ENCODE results near the gene CD300A. TPM values are rescaled to one million over a fixed set of nuclear protein-coding genes. Genes with fewer than 3 reads are reported as not detected.
"Not testable (repeated sequence)": the region's sequence is repeated elsewhere in the genome, so short reads cannot be mapped to it uniquely, and the experiment has no call there.

CD300A gene
- total RNA-seq, 1 donor from 2014 or later, result not detected

DNA sequence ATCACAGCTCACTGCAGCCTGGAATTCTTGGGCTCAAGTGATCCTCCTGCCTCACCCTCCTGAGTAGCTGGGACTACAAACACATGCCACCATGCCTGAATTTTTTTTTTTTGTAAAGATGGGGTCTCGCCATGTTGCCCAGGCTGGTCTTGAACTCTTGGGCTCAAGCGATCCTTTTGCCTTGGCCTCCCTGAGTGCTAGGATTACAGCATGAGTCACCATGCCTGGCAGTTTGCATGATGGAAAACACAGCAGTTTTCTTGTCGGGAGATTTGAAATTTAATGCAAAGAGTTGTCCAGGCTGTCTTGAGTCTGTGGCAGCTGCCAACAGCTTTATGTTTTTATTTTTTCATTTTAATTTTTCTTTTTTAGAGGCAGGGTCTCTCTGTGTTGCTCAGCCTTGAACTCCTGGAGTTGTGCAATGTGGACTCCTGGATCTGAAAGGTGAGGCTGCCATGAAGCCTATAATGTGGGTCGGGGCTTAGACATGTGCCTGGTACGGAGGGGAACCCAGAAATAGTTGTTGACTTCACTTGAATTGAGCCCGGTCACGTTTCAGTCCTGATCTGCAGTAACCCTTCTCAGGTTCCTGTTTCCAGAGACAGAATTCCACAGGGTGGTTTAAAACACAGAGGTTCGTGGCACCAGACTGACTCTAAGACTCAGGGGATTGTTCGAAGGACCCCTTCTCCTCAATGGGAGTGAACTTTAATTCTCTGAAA lies 18.7 kb downstream of the CD300A start:
- no peaks in the 10 kb centered on the region for H3K36me3 Mint-ChIP-seq (ENCODE audit: low read depth)
- no peak overlapping the region for H3K4me3 Mint-ChIP-seq (ENCODE audit: unreplicated experiment)
- no peaks in the 10 kb centered on the region for H3K9me3 Mint-ChIP-seq (ENCODE audit: low read depth)
- H3K4me1 Mint-ChIP-seq (ENCODE audit: low read depth), result no peaks in the 10 kb centered on the region
- TF ChIP-seq, protein P1, sequence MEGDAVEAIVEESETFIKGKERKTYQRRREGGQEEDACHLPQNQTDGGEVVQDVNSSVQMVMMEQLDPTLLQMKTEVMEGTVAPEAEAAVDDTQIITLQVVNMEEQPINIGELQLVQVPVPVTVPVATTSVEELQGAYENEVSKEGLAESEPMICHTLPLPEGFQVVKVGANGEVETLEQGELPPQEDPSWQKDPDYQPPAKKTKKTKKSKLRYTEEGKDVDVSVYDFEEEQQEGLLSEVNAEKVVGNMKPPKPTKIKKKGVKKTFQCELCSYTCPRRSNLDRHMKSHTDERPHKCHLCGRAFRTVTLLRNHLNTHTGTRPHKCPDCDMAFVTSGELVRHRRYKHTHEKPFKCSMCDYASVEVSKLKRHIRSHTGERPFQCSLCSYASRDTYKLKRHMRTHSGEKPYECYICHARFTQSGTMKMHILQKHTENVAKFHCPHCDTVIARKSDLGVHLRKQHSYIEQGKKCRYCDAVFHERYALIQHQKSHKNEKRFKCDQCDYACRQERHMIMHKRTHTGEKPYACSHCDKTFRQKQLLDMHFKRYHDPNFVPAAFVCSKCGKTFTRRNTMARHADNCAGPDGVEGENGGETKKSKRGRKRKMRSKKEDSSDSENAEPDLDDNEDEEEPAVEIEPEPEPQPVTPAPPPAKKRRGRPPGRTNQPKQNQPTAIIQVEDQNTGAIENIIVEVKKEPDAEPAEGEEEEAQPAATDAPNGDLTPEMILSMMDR (IDR thresholded peaks at IDR 0.05), result no peak
- peaks cover 61% of the 10 kb centered on the region for H3K27me3 Mint-ChIP-seq (ENCODE audit: low read depth)
- DNase-seq (ENCODE audit: low spot score), result no peak
- H3K27ac Mint-ChIP-seq (ENCODE audit: unreplicated experiment), result no peak overlapping the region

DNA sequence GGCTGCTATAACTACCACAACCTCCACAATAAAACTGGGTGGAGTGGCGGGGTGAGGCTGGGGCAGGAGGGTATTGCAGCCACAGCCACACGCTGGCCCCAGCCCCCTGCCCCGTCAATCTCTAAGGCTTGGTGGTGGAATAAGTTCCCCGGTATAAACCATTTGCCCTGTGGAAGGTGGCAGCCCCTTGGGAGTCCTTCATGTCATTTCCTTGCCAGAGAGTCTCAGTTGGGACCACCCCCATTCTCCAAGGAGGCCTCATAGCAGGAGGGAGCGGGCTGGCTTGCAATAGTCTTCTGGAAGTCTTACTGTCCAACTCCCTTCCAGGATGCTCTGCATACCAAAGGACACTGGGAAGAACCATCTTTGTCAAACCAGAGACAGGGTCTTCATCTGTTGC lies 19.4 kb downstream of the CD300A start:
- TF ChIP-seq, protein P1 (IDR thresholded peaks at IDR 0.05), result no peak
- no peaks in the 10 kb centered on the region for H3K9me3 Mint-ChIP-seq (ENCODE audit: low read depth)
- H3K4me3 Mint-ChIP-seq (ENCODE audit: unreplicated experiment), result no peak overlapping the region

DNA sequence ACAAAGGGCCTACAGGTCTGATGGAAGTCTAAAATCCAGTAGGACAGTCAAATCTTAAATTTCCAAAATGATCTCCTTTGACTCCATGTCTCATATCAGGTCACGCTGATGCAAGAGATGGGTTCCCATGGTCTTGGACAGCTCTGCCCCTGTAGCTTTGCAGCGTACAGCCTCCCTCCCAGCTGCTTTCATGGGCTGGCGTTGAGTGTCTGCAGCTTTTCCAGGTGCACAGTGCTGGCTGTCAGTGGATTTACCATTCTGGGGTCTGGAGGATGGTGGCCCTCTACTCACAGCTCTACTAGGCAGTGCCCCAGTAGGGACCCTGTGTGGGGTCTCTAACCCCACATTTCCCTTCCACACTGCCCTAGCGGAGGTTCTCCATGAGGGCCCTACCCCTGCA lies 21.8 kb downstream of the CD300A start:
- H3K4me3 Mint-ChIP-seq (ENCODE audit: unreplicated experiment); DNase-seq (ENCODE audit: low spot score); H3K4me1 Mint-ChIP-seq (ENCODE audit: low read depth); H3K36me3 Mint-ChIP-seq (ENCODE audit: low read depth); H3K9me3 Mint-ChIP-seq (ENCODE audit: low read depth); H3K27ac Mint-ChIP-seq (ENCODE audit: unreplicated experiment): not testable (repeated sequence)
- H3K27me3 Mint-ChIP-seq (ENCODE audit: low read depth), result peaks cover 43% of the 10 kb centered on the region

More for the DNA sequence above, 19.4 kb downstream of the CD300A start:
- Mint-ChIP-seq H3K4me1 (ENCODE audit: low read depth) (no peaks in the 10 kb centered on the region), H3K27ac (ENCODE audit: unreplicated experiment) (no peak overlapping the region), H3K36me3 (ENCODE audit: low read depth) (no peaks in the 10 kb centered on the region), H3K27me3 (ENCODE audit: low read depth) (peaks cover 62% of the 10 kb centered on the region)
- DNase-seq (ENCODE audit: low spot score), result no peak

DNA sequence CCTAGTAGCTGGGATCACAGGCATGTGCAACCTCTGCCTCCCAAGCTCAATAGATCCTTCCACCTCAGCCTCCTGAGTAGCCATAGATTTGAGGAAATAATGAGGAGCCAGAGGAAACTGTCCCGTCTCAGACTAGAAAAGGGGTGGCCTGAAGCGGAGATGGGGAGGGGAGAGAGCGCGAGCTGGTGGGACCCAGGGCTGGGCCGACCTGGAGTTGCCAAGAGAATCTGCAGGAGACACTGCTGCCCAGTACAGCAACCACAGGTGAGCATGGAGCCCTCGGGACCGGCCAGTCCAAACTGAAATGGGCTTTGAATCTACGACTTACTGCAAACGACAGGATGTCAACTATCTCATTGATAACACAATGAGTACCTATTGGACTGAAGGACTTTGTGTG lies 24.3 kb downstream of the CD300A start:
- TF ChIP-seq, protein P1 (IDR thresholded peaks at IDR 0.05), result no peak
- Mint-ChIP-seq H3K4me1 (ENCODE audit: low read depth) (no peaks in the 10 kb centered on the region), H3K27ac (ENCODE audit: unreplicated experiment) (no peak overlapping the region), H3K27me3 (ENCODE audit: low read depth) (peaks cover 45% of the 10 kb centered on the region), H3K9me3 (ENCODE audit: low read depth) (no peaks in the 10 kb centered on the region), H3K36me3 (ENCODE audit: low read depth) (no peaks in the 10 kb centered on the region), H3K4me3 (ENCODE audit: unreplicated experiment) (no peak overlapping the region)
- no peak for DNase-seq (ENCODE audit: low spot score)

DNA sequence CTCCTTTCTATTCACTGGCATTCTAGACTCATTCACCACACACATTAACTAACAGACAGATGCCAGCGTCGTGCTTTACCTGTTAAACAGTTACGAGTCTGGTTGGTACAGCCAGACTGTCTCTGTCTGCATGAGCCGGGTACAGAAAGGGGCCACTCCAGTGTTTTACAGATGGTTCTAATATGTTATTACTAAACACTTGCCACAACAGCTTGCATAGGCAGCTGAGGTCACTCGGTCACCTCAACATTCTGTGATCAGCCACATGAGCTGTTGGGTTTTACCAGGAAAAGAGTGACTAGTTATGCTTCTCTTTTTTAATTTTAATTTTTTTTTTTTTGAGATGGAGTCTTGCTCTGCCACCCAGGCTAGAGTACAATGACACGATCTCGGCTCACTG lies 25.2 kb downstream of the CD300A start:
- Mint-ChIP-seq H3K27ac (ENCODE audit: unreplicated experiment) (no peak overlapping the region), H3K27me3 (ENCODE audit: low read depth) (peaks cover 42% of the 10 kb centered on the region), H3K9me3 (ENCODE audit: low read depth) (no peaks in the 10 kb centered on the region), H3K36me3 (ENCODE audit: low read depth) (no peaks in the 10 kb centered on the region), H3K4me1 (ENCODE audit: low read depth) (no peaks in the 10 kb centered on the region), H3K4me3 (ENCODE audit: unreplicated experiment) (no peak overlapping the region)
- no peak for DNase-seq (ENCODE audit: low spot score)
- TF ChIP-seq, protein P1 (IDR thresholded peaks at IDR 0.05), result no peak

DNA sequence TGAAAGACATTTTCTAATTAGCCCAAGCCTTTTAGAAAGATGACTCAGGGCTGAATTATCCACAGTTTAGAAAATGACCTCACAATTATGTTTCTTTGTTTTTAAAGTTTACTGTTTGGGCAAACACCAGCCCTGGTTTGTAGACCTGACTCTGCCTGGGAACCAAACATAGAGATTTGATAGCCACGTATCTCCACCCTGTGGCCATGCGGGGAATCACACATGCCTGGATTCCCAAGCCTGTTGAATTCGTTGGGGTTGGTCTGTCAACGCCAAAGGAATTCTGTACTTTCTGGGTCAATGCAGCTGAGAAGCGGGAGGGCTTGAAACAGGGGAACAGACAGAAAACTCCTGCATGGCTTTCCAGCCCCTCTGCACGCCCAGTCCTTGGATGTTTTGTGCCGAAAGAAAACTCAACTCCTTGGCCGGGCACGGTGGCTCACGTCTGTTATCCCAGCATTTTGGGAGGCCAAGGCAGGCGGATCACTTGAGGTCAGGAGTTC lies 26.9 kb downstream of the CD300A start:
- no peaks in the 10 kb centered on the region for H3K36me3 Mint-ChIP-seq (ENCODE audit: low read depth)
- peaks cover 39% of the 10 kb centered on the region for H3K27me3 Mint-ChIP-seq (ENCODE audit: low read depth)
- H3K9me3 Mint-ChIP-seq (ENCODE audit: low read depth), result no peaks in the 10 kb centered on the region
- TF ChIP-seq, protein P1 (IDR thresholded peaks at IDR 0.05), result peak; percentile 90
- no peak for DNase-seq (ENCODE audit: low spot score)
- H3K4me1 Mint-ChIP-seq (ENCODE audit: low read depth), result no peaks in the 10 kb centered on the region
- H3K27ac Mint-ChIP-seq (ENCODE audit: unreplicated experiment), result no peak overlapping the region
- no peak overlapping the region for H3K4me3 Mint-ChIP-seq (ENCODE audit: unreplicated experiment)

Data from chondrocyte (in vitro differentiated cells).